WTC11 (cell line): ENCODE results near the gene GHITM.

ENCODE experiments used
- CBFB ChIP-seq: sonication (generic); formaldehyde crosslinking; IDR thresholded peaks from 2 replicates; pipeline ENCODE4 v1.8.1; 2022; ENCODE audit warnings: mild to moderate bottlenecking, low read depth, missing genetic modification reagents
- CTCF ChIP-seq: fragments of 200-600 bp; IDR thresholded peaks from 2 replicates; pipeline ENCODE4 v1.8.0; 2022; ENCODE audit warnings: antibody characterized with exemption
- ETV6 ChIP-seq: sonication (generic); formaldehyde crosslinking; IDR thresholded peaks from 2 replicates; pipeline ENCODE4 v1.8.1; 2022; ENCODE audit warnings: mild to moderate bottlenecking, missing genetic modification reagents
- JAZF1 ChIP-seq: fragments of 250-450 bp; sonication (Bioruptor Pico); IDR thresholded peaks from 2 replicates; pipeline ENCODE4 v1.9.0; 2021; ENCODE audit warnings: moderate library complexity, mild to moderate bottlenecking, inconsistent platforms
- MAX ChIP-seq: sonication (generic); formaldehyde crosslinking; IDR thresholded peaks from 2 replicates; pipeline ENCODE4 v1.8.0; 2022; ENCODE audit warnings: mild to moderate bottlenecking, missing genetic modification reagents
- NFE2L1 ChIP-seq: sonication (generic); formaldehyde crosslinking; IDR thresholded peaks from 2 replicates; pipeline ENCODE4 v1.8.1; 2023; ENCODE audit warnings: missing genetic modification reagents
- SMAD4 ChIP-seq: sonication (generic); formaldehyde crosslinking; IDR thresholded peaks from 2 replicates; pipeline ENCODE4 v1.8.0; 2022; ENCODE audit warnings: mild to moderate bottlenecking, missing genetic modification reagents
- ZBTB21 ChIP-seq: sonication (generic); formaldehyde crosslinking; IDR thresholded peaks from 2 replicates; pipeline ENCODE4 v1.8.1; 2023; ENCODE audit warnings: mild to moderate bottlenecking, missing genetic modification reagents, borderline replicate concordance
- TF ChIP-seq, protein P1 (sequence below): sonication (generic); formaldehyde crosslinking; conservative IDR thresholded peaks from 2 replicates; pipeline ENCODE4 v1.8.1; 2023; ENCODE audit warnings: mild to moderate bottlenecking, low read depth, missing genetic modification reagents, moderate library complexity
- TF ChIP-seq, protein P2 (sequence below): sonication (generic); formaldehyde crosslinking; IDR thresholded peaks from 2 replicates; pipeline ENCODE4 v1.8.1; 2023; ENCODE audit warnings: mild to moderate bottlenecking, missing genetic modification reagents, moderate library complexity

- TF ChIP-seq, protein P1, sequence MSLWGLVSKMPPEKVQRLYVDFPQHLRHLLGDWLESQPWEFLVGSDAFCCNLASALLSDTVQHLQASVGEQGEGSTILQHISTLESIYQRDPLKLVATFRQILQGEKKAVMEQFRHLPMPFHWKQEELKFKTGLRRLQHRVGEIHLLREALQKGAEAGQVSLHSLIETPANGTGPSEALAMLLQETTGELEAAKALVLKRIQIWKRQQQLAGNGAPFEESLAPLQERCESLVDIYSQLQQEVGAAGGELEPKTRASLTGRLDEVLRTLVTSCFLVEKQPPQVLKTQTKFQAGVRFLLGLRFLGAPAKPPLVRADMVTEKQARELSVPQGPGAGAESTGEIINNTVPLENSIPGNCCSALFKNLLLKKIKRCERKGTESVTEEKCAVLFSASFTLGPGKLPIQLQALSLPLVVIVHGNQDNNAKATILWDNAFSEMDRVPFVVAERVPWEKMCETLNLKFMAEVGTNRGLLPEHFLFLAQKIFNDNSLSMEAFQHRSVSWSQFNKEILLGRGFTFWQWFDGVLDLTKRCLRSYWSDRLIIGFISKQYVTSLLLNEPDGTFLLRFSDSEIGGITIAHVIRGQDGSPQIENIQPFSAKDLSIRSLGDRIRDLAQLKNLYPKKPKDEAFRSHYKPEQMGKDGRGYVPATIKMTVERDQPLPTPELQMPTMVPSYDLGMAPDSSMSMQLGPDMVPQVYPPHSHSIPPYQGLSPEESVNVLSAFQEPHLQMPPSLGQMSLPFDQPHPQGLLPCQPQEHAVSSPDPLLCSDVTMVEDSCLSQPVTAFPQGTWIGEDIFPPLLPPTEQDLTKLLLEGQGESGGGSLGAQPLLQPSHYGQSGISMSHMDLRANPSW (CRISPR knock-in tag) = no peak
- TF ChIP-seq, protein P2, sequence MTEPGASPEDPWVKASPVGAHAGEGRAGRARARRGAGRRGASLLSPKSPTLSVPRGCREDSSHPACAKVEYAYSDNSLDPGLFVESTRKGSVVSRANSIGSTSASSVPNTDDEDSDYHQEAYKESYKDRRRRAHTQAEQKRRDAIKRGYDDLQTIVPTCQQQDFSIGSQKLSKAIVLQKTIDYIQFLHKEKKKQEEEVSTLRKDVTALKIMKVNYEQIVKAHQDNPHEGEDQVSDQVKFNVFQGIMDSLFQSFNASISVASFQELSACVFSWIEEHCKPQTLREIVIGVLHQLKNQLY (CRISPR knock-in tag) = no peak
- TF ChIP-seq CTCF (no peak), MAX (CRISPR knock-in tag) (no peak), NFE2L1 (CRISPR knock-in tag) (no peak), ETV6 (CRISPR knock-in tag) (no peak), CBFB (CRISPR knock-in tag) (no peak), SMAD4 (CRISPR knock-in tag) (no peak), JAZF1 (CRISPR knock-in tag) (no peak), ZBTB21 (CRISPR knock-in tag) (no peak)
Observed at GRCh38 chr10:84158550-84158949, 19.2 kb downstream of the GHITM start.
